ENCODE data around the gene CPT2. TPM values are rescaled to one million over a fixed set of nuclear protein-coding genes. Genes with fewer than 3 reads are reported as not detected.

The CPT2 gene
- total and polyA plus RNA-seq, 2 of the 13 experiments (the other 11 are each of a cell fraction or from before 2014, with no cell fraction given) = 12.6 to 14.6 TPM

DNA sequence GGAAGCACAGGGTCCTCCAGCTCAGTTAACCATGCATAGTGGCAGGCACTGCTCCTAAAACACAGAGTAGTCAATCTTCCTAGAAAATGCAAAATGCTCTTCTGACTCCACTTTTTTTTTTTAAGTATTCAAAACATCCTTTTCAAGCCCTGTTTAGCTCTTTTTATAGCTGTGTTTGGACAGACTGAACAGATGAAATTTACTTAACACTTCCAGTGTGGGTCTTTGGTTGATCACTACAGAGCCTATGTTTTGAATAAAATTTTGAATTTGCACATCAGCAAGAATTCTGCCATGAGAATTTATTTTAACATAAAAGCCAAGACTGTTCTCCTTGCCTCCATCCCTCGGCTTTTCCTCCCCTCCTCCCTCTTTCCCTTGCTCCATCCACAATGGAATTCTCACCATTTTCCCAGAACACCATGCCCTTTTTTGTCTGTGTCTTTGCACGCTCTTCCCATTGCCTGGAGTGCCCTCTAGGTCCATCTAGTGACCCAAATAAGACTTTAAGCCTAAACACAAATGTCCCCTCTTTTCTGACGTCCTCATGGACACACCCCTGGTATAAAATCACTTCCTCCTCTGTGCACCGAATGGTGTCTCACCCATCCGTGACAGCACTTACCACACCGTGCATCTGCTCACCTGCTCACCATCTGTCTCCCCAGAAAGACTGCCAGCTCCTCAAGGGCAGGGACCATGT lies 24.0 kb upstream of the CPT2 start (continued):
- TF ChIP-seq, protein P1, sequence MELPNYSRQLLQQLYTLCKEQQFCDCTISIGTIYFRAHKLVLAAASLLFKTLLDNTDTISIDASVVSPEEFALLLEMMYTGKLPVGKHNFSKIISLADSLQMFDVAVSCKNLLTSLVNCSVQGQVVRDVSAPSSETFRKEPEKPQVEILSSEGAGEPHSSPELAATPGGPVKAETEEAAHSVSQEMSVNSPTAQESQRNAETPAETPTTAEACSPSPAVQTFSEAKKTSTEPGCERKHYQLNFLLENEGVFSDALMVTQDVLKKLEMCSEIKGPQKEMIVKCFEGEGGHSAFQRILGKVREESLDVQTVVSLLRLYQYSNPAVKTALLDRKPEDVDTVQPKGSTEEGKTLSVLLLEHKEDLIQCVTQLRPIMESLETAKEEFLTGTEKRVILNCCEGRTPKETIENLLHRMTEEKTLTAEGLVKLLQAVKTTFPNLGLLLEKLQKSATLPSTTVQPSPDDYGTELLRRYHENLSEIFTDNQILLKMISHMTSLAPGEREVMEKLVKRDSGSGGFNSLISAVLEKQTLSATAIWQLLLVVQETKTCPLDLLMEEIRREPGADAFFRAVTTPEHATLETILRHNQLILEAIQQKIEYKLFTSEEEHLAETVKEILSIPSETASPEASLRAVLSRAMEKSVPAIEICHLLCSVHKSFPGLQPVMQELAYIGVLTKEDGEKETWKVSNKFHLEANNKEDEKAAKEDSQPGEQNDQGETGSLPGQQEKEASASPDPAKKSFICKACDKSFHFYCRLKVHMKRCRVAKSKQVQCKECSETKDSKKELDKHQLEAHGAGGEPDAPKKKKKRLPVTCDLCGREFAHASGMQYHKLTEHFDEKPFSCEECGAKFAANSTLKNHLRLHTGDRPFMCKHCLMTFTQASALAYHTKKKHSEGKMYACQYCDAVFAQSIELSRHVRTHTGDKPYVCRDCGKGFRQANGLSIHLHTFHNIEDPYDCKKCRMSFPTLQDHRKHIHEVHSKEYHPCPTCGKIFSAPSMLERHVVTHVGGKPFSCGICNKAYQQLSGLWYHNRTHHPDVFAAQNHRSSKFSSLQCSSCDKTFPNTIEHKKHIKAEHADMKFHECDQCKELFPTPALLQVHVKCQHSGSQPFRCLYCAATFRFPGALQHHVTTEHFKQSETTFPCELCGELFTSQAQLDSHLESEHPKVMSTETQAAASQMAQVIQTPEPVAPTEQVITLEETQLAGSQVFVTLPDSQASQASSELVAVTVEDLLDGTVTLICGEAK (IDR thresholded peaks at IDR 0.05) = no peak
- TF ChIP-seq, protein P1 (CRISPR knock-in tag; IDR thresholded peaks at IDR 0.05) = no peak
- TF ChIP-seq RFXANK (CRISPR knock-in tag; IDR thresholded peaks at IDR 0.05) (no peak), XRCC5 (optimal IDR thresholded peaks at IDR 0.05; ENCODE audit: low read length) (peak; percentile 29), TCF12 (IDR thresholded peaks at IDR 0.05) (no peak), TCF12 (CRISPR knock-in tag; IDR thresholded peaks at IDR 0.05) (no peak), ZNF354B (CRISPR knock-in tag; IDR thresholded peaks at IDR 0.05) (no peak), SRSF1 (optimal IDR thresholded peaks at IDR 0.05; ENCODE audit: low read depth, low read length) (no peak), JUN (CRISPR knock-in tag; IDR thresholded peaks at IDR 0.05) (no peak), FOSL1 (CRISPR knock-in tag; IDR thresholded peaks at IDR 0.05; ENCODE audit: borderline replicate concordance) (no peak), ZNF350 (CRISPR knock-in tag; IDR thresholded peaks at IDR 0.05; ENCODE audit: borderline replicate concordance, low read depth) (no peak), SP140L (CRISPR knock-in tag; IDR thresholded peaks at IDR 0.05; ENCODE audit: borderline replicate concordance) (no peak), KLF16 (CRISPR knock-in tag; IDR thresholded peaks at IDR 0.05) (no peak), KMT2A (CRISPR knock-in tag; IDR thresholded peaks at IDR 0.05) (no peak), CHD2 (IDR thresholded peaks at IDR 0.05; ENCODE audit: low read depth, low read length) (no peak)
- TF ChIP-seq, protein P2, sequence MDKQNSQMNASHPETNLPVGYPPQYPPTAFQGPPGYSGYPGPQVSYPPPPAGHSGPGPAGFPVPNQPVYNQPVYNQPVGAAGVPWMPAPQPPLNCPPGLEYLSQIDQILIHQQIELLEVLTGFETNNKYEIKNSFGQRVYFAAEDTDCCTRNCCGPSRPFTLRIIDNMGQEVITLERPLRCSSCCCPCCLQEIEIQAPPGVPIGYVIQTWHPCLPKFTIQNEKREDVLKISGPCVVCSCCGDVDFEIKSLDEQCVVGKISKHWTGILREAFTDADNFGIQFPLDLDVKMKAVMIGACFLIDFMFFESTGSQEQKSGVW (CRISPR knock-in tag; IDR thresholded peaks at IDR 0.05; ENCODE audit: borderline replicate concordance) = no peak
